Urinary bladder (tissue), 4 donors: ENCODE measurements around the gene MAP2. TPM values are rescaled to one million over a fixed set of nuclear protein-coding genes. Genes with fewer than 3 reads are reported as not detected.

Experiments
- DNase-seq: peaks from one replicate; pipeline ENCODE4 v3.0.0-alpha.2; 2015; ENCODE audit errors: extremely low spot score
- H3K27ac ChIP-seq: one replicate; pipeline ENCODE4 v1.5.1; 2013; ENCODE audit warnings: low read depth, mild to moderate bottlenecking, moderate library complexity
- H3K36me3 ChIP-seq: one replicate; pipeline ENCODE4 v1.6.1; 2013; ENCODE audit warnings: mild to moderate bottlenecking, moderate library complexity; ENCODE audit not compliant: insufficient read depth
- H3K4me1 ChIP-seq: one replicate; pipeline ENCODE4 v1.6.1; 2013; ENCODE audit warnings: mild to moderate bottlenecking, moderate library complexity; ENCODE audit not compliant: insufficient read depth
- H3K4me3 ChIP-seq: one replicate; pipeline ENCODE4 v1.5.1; 2013; ENCODE audit warnings: low read depth, low read length
- WGBS: extraction: QIAGEN DNeasy Blood & Tissue Kit; methylation state at CpG from one replicate; pipeline ENCODE4 v1.1.7; 2013; 5-methylcytosine and 5-hydroxymethylcytosine counted together
- polyA plus RNA-seq: library from polyadenylated mRNA; stranded (reverse); fragments of 200-250 nt; gene quantifications from one replicate; pipeline ENCODE4 v1.2.3, GENCODE V29; 2013
- total RNA-seq: library from RNA; depleted of rRNA; stranded (reverse); fragments of >200 nt; gene quantifications from one replicate; pipeline ENCODE4 v1.2.3, GENCODE V29; 2014
- donor health status: healthy with polysubstance abuse.
- donor health status: healthy.

Gene MAP2
- total and polyA plus RNA-seq, 2 donors = 2.7 to 13.5 TPM

- Histone ChIP-seq H3K4me3 (no peak overlapping the region), H3K4me1 (no peaks in the 10 kb centered on the region), H3K27ac (no peak overlapping the region), H3K36me3 (no peaks in the 10 kb centered on the region)
- no peak for DNase-seq
- WGBS = 82% methylated on average over 3 of the region's 3 CpGs
Observed at GRCh38 chr2:209451209-209451834, 27.5 kb downstream of the MAP2 start.

GRCh38 chr2:209456489-209456888 is 32.6 kb downstream of the MAP2 start:
- H3K4me1 ChIP-seq = no peaks in the 10 kb centered on the region
- no peak overlapping the region for H3K27ac ChIP-seq
- H3K36me3 ChIP-seq = peaks cover 1% of the 10 kb centered on the region
- H3K4me3 ChIP-seq = no peak overlapping the region
- DNase-seq = no peak

GRCh38 chr2:209458008-209458979 is 34.4 kb downstream of the MAP2 start:
- Histone ChIP-seq H3K27ac (no peak overlapping the region), H3K4me1 (no peaks in the 10 kb centered on the region), H3K36me3 (peaks cover 1% of the 10 kb centered on the region), H3K4me3 (no peak overlapping the region)
- WGBS = 66% methylated on average over 3 of the region's 3 CpGs
- no peak for DNase-seq

GRCh38 chr2:209459359-209459758 is 35.5 kb downstream of the MAP2 start:
- no peaks in the 10 kb centered on the region for H3K4me1 ChIP-seq
- H3K4me3 ChIP-seq = no peak overlapping the region
- H3K27ac ChIP-seq = no peak overlapping the region
- WGBS = 94% methylated on average over 2 of the region's 2 CpGs
- peaks cover 1% of the 10 kb centered on the region for H3K36me3 ChIP-seq
- DNase-seq = no peak

- DNase-seq = no peak
- WGBS = 91% methylated on average over 5 of the region's 5 CpGs
Observed at GRCh38 chr2:209460151-209460761, 36.4 kb downstream of the MAP2 start.

GRCh38 chr2:209463226-209463625 is 39.4 kb downstream of the MAP2 start:
- WGBS = 79% methylated on average over 1 of the region's 1 CpG
- Histone ChIP-seq H3K4me1 (no peaks in the 10 kb centered on the region), H3K4me3 (no peak overlapping the region), H3K27ac (no peak overlapping the region), H3K36me3 (peaks cover 1% of the 10 kb centered on the region)
- DNase-seq = no peak

More at GRCh38 chr2:209460151-209460761, 36.4 kb downstream of the MAP2 start:
- H3K36me3 ChIP-seq = peaks cover 1% of the 10 kb centered on the region
- no peak overlapping the region for H3K4me3 ChIP-seq
- no peak overlapping the region for H3K27ac ChIP-seq
- no peaks in the 10 kb centered on the region for H3K4me1 ChIP-seq

GRCh38 chr2:209463835-209464234 is 40.0 kb downstream of the MAP2 start:
- peaks cover 1% of the 10 kb centered on the region for H3K36me3 ChIP-seq
- H3K27ac ChIP-seq = no peak overlapping the region
- no peaks in the 10 kb centered on the region for H3K4me1 ChIP-seq
- no peak for DNase-seq
- WGBS = 82% methylated on average over 1 of the region's 1 CpG
- no peak overlapping the region for H3K4me3 ChIP-seq

- no peak for DNase-seq
- H3K27ac ChIP-seq = no peak overlapping the region
- no peak overlapping the region for H3K4me3 ChIP-seq
- H3K4me1 ChIP-seq = no peaks in the 10 kb centered on the region
- no peaks in the 10 kb centered on the region for H3K36me3 ChIP-seq
- WGBS = 79% methylated on average over 1 of the region's 1 CpG
Observed at GRCh38 chr2:209468846-209469245, 45.0 kb downstream of the MAP2 start.

- Histone ChIP-seq H3K27ac (no peak overlapping the region), H3K36me3 (no peaks in the 10 kb centered on the region), H3K4me1 (no peaks in the 10 kb centered on the region), H3K4me3 (no peak overlapping the region)
- DNase-seq = no peak
Observed at GRCh38 chr2:209469481-209469880, 45.6 kb downstream of the MAP2 start.

- WGBS = 95% methylated on average over 2 of the region's 2 CpGs
- no peaks in the 10 kb centered on the region for H3K36me3 ChIP-seq
- no peaks in the 10 kb centered on the region for H3K4me1 ChIP-seq
- H3K27ac ChIP-seq = no peak overlapping the region
- no peak overlapping the region for H3K4me3 ChIP-seq
- DNase-seq = no peak
Observed at GRCh38 chr2:209470466-209470865, 46.6 kb downstream of the MAP2 start.

GRCh38 chr2:209471037-209471436 is 47.2 kb downstream of the MAP2 start:
- Histone ChIP-seq H3K4me1 (no peaks in the 10 kb centered on the region), H3K27ac (no peak overlapping the region), H3K36me3 (no peaks in the 10 kb centered on the region), H3K4me3 (no peak overlapping the region)
- no peak for DNase-seq

GRCh38 chr2:209472112-209472832 is 48.4 kb downstream of the MAP2 start:
- Histone ChIP-seq H3K27ac (no peak overlapping the region), H3K4me1 (no peaks in the 10 kb centered on the region), H3K4me3 (no peak overlapping the region), H3K36me3 (no peaks in the 10 kb centered on the region)
- WGBS = 60% methylated on average over 4 of the region's 4 CpGs
- DNase-seq = no peak

- Histone ChIP-seq H3K4me1 (no peaks in the 10 kb centered on the region), H3K27ac (no peak overlapping the region), H3K36me3 (no peaks in the 10 kb centered on the region), H3K4me3 (no peak overlapping the region)
- DNase-seq = no peak
- 78% methylated on average over 2 of the region's 2 CpGs for WGBS
Observed at GRCh38 chr2:209472871-209473270, 49.0 kb downstream of the MAP2 start.
